ENCODE data around the gene RNF14.
"Not testable (repeated sequence)": the region's sequence is repeated elsewhere in the genome, so short reads cannot be mapped to it uniquely, and the experiment has no call there.

Gene RNF14

DNA sequence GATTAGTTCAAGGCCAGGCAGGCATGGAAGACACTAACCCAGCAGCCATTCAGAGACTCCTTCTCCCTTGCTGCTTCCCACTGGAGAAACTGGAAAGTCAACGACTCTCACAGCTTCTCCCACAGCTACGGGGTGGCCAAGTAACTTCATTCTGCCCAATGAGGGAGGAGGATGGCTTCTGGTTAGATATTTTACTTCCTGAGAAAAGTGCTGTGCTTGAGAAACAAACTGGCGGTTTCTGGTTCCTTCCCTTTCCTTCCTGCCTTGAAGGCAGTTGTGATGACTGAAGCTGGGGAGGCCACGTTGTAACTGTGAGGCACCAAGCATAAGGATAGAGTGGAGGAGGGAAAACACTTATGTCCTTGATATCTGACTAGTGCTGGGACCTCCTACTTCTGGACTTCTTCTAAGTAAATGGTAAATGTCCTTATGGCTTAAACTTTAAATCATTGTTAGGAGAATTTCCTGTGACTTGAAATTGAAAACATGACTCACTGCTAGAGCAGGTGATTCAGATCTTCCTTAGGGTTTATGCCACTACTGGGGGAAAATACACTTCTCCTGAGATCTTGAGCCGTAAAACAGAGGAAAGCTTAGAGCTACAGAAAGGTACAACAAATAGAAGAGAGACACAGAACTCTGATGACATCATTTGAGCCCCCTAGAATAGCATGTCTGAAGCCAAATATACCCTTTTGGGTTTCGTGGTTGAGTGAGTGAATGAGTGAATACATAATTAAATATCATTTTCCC lies 47.1 kb downstream of the RNF14 start:
- DNase-seq = no peak

DNA sequence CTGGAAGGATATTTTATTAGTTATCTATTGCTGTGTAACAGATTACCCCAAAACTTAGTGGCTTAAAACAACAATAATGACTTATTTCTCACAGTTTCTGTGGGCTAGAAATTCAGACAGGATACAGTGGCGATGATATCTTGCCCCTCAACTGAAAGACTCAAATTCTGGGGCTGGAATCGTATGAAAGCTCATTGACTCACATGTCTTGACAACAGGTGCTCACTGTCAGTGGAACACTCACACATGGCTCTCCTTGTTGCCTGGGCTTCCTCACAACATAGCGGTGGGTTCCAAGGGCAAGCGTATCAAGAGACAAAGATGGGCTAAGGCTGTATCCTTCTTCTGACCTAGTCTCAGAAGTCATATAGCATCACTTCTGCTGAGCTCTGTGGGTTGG lies 47.7 kb downstream of the RNF14 start:
- no peak for DNase-seq

DNA sequence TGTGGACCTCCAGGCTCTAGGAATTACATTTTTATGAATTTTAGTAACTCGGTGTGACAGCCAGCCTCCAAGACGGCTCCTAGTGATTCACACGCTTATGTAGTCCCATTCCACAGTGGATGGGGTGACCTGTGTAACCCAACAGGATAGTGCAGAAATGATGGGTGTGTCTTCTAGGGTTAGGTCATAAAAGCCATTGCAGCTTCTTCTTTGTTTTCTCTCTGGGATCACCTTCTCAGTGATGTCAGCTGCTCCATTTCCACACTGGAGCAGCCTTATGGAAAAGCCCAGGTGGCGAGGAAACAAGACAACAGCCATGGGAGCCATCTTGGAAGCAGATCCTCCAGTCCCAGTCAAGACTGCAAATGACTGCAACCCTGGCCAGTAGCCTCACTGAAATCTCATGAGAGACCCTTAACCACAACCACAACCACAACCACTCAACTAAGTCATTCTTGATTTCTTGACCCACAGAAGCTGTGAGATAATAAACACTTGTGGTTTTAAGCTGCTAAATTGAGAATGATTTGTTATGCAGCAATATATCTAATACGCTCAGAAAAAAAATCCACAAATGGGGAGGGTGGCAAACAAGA lies 49.0 kb downstream of the RNF14 start:
- no peak for DNase-seq

DNA sequence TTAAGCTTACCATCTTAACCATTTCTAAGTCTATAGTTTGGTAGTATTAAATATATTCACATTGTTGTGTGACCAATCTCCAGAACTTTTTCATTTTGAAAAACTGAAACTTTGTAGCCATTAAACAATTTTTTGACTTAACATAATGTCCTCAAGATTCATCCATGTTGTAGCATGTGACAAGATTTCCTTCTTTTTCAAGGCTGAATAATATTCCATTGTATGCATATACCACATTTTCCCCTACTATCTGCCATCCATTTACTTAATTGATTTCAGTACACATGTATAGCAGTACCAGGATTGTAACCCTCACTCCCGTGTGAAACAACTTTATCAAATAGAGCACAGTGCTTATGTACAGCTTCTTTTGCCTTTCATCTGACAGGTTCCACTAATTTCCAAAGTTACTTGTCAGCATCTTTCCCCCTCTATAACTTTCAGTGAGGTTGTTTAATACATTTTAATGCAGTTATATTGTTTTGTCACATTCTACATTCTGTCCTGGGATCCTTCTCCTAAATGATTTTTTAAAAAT lies 51.3 kb downstream of the RNF14 start:
- no peak for DNase-seq

DNA sequence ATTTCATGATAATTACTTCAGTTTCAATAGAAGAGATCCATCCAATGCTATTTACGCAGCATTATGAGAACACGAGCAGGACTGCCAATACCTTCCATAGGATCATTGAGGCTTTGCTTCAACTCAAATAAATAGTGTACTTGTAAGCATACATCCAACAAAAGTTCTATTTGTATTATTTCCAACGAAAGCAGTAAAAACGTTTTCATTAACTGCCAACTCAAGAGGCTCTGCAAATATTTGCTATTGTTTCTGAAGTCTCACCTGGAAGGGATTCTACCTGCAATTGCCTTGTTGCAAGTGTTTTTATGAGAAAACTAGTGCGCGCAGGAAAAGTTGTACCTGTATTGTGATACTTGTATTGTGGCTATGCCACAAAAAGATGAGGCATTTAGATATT lies 54.9 kb downstream of the RNF14 start:
- DNase-seq = no peak

DNA sequence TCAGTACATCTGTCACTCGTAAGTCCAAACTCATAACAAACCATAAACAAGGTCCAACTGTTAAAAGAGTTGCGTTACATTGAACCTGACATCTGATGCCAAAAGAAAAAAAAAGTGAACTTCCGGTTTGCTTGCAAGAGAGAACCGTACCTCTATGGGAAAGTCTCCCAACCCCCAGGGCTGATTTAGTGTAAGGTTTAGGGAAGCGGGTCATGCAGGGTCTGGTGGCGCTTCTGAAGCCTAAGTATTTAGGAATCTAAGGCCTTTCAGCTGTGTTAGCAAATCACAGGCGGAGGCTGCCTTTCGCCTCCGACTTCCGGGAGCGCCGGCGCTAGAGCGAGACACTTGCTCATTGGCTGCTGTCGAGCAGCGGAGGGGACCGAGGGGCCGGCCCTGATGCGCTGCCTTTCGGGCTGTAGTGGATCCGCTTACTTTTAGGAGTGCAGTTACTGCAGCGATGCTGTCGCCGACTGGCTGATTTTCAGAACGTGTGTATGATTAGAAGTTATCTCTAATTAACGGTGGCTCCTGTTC lies 55.9 kb downstream of the RNF14 start:
- peak; percentile 92 for DNase-seq

DNA sequence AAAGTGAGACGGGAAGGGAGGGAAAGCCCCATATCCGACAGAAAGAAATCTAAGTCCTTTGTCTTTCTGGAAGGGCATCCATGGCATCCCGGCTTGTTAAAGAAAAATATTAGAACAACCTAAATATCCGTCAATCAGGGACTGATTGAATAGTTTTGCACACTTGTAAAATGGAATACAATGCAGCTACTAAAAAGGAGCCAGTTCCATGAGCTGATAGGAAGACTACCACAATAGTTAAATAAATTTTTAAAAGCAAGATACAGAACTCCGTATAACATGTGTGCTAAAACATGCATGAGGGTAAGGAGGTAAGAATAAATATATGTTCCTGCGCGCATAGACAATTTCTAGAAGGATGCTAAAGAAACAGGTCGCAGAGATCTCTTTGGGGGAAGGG lies 56.7 kb downstream of the RNF14 start:
- peak; percentile 11 for DNase-seq

DNA sequence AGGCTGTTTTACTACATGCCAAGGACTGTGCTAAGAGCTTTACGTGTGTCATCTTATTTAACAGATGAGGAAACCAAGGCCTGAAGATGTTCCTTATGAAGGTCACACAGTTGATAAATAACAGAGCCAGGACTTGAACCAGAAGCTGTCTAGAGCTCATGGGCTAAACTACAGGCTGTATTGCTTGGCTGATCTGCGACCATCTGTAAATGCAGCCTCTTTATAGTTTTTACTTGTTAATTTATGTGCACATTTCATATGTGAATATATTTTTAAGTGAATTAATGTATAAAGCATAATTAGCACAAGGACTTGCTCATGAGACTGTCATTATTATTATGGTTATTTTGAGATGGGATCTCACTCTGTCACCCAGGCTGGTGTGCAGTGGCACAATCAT lies 63.2 kb downstream of the RNF14 start:
- no peak for DNase-seq

DNA sequence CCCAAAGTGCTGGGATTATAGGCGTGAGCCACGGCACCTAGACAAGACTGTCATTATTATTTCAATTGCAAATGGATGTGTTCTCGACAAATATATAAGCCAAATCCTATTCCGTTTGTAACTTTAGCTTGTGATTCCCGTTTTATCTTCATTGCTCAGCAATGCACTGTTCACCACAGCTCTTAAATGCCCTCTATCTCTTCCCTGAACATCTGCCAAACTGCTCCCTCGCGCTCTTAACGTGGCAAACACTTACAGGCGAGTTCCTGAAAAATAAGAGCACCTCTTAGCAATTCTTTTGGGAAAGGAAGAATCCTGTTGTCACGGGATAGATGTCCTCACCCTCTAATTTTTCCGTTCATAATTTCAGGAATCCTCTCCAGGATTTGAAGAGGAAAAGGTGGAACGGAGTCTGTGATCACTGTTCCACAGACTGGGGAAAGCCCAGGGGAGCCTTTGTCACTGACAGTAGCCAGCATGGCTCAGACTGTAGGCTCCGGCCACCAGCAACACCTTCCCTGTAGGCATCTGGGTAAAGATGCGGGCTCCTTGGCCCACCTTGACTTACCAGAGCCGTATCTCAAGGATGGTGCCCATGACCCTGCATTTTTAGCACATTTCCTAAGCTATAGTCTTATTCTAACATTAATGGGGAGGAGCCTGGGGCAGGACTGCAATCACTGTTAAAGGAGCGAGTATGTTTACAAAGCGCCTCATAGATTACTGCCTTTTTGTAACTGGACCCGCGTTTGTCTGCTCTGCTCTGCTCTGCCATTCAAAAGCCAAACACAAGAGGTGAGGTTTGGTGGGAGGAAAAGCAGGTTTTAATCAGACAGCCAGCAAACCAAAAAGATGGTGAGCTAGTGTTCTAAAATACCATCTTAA lies 64.1 kb downstream of the RNF14 start:
- DNase-seq = no peak

DNA sequence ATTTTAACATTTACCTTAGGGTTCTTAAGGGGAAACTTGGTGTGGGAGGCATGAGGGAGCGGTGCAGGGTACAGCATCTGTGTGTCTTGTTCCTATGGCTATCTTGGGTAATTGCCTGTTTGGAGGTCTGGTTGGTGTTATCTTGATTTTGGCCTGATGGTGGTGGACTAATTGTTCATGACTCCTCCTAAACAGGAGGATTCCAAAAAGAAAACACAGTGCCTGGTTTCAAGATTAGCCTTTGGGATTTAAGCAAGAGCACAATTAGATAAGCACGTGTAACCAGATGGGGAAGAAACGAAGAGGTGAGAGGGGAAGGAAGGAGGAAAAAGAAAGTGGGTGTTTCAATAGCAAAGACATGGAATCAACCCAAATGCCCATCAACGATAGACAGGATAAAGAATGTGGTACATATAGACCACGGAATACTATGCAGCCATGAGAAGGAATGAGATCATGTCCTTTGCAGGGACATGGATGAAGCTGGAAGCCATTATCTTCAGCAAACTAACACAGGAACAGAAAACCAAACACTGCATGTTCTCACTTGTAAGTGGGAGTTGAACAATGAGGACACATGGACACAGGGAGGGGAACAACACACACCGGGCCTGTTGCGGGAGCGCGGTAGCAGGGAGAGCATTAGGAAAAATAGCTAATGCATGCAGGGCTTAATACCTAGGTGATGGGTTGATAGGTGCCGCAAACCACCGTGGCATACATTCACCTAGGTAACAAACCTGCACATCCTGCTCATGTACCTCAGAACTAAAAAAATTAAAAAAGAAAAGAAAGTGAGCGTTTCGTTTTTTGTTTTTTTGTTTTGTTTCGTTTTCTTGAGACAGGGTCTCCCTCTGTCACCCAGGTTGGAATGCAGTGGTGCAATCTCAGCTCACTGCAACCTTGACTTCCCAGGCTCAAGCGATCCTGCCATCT lies 65.0 kb downstream of the RNF14 start:
- not testable (repeated sequence) for DNase-seq

DNA sequence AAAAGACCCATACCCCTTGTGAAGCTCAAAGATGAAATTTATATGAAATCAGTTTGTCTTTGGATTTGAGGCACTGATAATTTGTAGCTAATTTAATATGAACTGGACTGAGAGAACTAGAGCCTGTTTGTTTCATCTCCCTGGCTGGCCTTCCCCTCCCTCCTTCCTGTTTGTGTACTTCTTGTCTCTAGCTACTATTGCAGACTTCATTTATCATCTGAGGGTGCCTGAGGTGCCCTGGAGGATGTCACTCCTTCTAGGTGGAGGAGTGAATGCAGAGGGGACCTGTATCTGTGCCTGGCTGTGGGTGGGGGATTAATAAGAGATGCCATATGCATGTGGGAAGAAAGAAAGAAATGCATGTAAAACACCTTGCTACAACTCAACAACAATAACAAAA lies 66.1 kb downstream of the RNF14 start:
- no peak for DNase-seq

DNA sequence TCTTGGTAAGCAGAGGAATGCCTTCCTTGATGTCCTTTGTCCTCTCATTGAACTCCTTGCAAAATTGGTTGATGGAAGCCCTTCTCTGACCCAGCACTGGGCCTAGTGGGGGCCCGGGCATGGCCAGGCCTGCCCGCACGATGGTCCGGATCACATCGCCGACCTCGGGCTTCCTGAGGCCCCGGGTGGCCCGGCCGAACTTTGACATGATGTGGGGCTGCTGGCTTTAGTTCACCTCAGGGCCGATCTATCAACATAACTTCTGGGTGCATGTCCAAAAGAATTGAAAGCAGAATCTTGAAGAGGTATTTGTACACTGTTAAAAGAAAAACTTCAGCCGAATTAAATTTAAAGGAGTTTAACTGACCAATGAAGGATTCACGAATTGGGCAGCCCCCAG lies 68.0 kb downstream of the RNF14 start:
- no peak for DNase-seq

DNA sequence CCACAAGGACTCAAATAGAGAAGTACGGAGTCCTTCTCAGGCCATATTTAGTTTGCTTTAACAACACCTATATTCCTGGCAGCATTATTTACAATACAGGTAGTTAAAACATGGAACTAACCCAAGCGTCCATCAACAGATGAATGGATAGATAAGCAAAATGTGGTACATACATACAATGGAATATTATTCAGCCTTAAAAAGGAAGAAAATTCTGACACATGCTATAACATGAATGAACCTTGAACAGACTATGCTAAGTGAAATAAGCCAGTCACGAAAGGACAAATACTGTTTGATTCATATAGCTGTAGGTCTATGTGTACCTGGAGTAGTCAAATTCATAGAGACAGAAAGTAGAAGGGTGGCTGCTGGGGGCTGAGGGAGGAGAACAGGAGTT lies 68.7 kb downstream of the RNF14 start:
- not testable (repeated sequence) for DNase-seq

DNA sequence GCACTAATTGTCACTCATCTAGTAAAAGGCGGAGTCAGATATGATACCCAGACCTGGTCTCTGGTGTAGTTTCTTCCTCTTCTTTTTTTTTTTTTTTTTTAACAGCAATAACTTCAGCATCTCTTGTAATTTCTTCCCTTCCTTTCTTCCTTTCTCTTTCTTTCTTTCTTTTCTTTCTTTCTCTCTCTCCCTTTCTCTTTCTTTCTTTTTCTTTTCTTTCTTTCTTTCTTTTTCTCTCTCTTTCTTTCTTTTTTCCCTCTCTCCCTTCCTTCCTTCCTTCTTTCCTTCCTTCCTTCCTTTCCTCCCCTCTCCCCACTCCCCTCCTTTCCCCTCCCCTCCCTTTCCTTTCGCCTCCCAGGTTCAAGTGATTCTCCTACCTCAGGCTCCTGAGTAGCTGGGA lies 69.8 kb downstream of the RNF14 start:
- DNase-seq = no peak

Data from retina (tissue), 1 donor.